GM12892 (cell line): Measurements from ENCODE around the gene OBSCN.
"Not testable (repeated sequence)": the region's sequence is repeated elsewhere in the genome, so short reads cannot be mapped to it uniquely, and the experiment has no call there.

Experiments used
- DNase-seq: peaks from one replicate; pipeline ENCODE4 v3.0.0; 2011; ENCODE audit not compliant: insufficient read length
- FAIRE-seq: peaks from 2 replicates; lab custom pipeline; 2011; peaks lifted over from hg19 to GRCh38; lab: Jason Lieb, UNC
- POLR2A ChIP-seq: IDR thresholded peaks from 2 replicates; pipeline ENCODE4 v1.6.1; 2011; ENCODE audit warnings: low read depth, low read length, control low read depth
- POLR2AphosphoS5 ChIP-seq: IDR thresholded peaks from 2 replicates; pipeline ENCODE4 v1.6.1; 2011; ENCODE audit warnings: low read depth, low read length, control low read depth
- TAF1 ChIP-seq: IDR thresholded peaks from 2 replicates; pipeline ENCODE4 v1.6.1; 2011; ENCODE audit warnings: low read depth, mild to moderate bottlenecking, control low read depth, low read length, borderline replicate concordance

The OBSCN gene

DNA sequence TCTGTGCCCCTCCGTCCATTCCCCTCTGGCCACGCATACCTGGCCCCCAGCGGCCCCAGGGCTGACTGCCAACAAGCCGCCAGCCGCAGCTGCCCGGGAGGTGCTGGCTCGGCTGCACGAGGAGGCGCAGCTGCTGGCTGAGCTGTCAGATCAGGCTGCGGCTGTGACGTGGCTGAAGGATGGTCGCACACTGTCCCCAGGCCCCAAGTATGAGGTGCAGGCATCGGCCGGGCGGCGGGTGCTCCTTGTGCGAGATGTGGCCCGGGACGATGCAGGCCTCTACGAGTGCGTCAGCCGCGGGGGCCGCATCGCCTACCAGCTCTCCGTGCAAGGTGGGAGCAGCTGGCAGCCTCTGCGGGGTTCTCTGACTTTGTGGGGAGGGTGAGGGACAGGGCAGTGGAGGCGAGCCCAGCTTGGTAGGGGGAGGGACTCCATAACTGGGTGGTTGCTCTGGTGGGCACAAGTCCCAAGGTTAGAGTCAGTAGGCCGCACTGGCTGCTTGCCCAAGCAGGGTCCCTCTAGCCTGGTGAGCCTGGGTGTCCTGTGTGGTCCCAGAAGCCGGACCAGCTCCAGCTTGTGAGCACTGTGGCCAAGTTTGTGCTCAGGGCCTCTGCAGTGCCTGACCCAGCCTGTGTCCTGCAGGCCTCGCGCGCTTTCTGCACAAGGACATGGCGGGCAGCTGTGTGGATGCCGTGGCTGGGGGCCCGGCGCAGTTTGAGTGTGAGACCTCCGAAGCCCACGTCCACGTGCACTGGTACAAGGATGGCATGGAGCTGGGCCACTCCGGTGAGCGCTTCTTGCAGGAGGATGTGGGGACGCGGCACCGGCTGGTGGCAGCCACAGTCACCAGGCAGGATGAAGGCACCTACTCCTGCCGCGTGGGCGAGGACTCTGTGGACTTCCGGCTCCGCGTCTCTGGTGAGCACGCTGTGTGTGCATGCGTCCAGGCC, 8.8 kb downstream of the OBSCN start:
- DNase-seq (no peak), FAIRE-seq (no peak)
- no peak for TF ChIP-seq POLR2A
- no peak for TF ChIP-seq POLR2AphosphoS5
- no peak for TF ChIP-seq TAF1

- TF ChIP-seq POLR2AphosphoS5 (no peak), TAF1 (no peak), POLR2A (no peak)
- no peak for DNase-seq
- FAIRE-seq = no peak
Observed at GRCh38 chr1:228217551-228218344, 9.9 kb downstream of the OBSCN start.

DNA sequence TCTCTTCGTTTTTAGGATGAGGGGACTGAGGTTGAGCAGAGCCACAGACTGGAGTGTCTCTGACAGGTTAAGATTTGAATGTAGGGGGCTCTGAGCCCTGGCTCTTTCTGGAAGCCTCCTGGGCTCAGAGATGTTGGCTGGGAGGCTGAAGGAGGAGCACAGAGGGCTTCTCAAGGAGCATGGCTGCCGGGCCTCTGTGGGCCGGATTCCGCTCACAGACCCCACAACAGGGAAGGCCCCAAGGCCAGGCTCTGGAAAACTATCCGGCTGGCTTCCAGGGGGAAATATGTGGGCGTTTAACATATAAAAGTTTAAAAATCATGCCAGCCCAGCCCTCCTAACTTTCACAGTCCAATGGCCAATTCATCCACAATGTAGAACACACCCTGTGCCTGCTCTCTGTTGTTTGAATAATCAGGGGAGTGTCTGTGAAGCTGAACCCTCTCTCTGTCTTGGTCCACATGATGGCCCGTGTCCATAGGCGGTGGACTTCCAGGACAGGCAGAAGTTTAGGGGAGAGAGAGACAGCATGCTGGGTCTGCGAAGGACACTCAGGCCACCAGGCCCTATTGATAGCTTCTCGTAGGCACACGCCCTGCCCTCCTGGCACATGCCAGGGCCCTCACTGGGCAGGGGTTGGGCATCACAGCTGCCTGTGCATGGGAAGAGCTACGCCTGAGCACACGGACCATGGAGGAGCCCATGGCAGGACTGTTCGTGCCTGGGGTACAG, 10.8 kb downstream of the OBSCN start:
- TF ChIP-seq POLR2A (no peak), TAF1 (no peak), POLR2AphosphoS5 (no peak)
- FAIRE-seq (no peak), DNase-seq (no peak)

DNA sequence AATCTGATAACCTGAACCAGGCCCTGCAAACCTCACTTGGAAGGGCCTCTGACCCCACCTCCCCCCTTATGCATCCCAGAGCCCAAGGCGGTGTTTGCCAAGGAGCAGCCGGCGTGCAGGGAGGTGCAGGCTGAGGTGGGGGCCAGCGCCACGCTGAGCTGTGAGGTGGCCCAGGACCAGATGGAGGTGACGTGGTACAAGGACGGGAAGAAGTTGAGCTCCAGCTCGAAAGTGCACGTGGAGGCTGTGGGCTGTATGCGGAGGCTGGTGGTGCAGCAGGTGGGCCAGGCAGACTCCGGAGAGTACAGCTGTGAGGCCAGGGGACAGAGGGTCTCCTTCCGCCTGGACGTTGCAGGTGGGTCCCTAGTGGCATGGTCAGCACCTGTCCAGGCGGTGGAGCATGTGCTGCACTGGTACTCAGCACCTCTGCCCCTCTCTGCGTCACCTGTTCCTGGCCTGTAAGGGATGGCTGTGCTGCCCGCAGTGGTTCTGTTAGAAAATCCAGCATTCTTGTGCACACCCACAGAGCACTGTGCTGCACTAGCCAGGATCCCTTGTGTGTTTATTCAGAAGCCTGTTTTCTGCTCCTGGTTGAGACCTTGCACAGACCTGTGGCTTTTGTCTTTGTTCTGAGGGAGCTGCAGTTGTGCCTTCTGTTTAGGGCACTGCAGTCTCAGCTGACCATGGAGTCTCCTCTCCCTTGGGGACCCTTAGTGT, 11.6 kb downstream of the OBSCN start:
- FAIRE-seq (no peak), DNase-seq (no peak)
- TF ChIP-seq POLR2AphosphoS5 = no peak
- TF ChIP-seq POLR2A = no peak
- no peak for TF ChIP-seq TAF1

GRCh38 chr1:228219962-228220780, 12.3 kb downstream of the OBSCN start:
- FAIRE-seq (no peak), DNase-seq (no peak)
- TF ChIP-seq TAF1 = no peak
- no peak for TF ChIP-seq POLR2A
- no peak for TF ChIP-seq POLR2AphosphoS5

DNA sequence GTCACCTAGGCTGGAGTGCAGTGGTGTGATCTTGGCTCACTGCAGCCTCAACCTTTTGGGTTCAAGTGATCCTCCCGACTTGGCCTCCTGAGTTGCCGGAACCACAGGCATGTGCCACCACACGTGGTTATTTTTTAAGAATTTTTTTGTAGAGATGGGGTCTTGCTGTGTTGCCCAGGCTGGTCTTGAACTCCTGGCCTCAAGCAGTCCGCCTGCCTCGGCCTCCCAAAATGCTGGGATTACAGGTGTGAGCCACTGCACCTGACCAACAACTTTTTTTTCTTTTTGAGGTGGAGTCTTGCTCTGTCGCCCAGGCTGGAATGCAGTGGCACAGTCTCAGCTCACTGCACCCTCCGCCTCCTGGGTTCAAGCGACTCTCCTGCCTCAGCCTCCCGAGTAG, 13.3 kb downstream of the OBSCN start:
- not testable (repeated sequence) for DNase-seq, FAIRE-seq

DNA sequence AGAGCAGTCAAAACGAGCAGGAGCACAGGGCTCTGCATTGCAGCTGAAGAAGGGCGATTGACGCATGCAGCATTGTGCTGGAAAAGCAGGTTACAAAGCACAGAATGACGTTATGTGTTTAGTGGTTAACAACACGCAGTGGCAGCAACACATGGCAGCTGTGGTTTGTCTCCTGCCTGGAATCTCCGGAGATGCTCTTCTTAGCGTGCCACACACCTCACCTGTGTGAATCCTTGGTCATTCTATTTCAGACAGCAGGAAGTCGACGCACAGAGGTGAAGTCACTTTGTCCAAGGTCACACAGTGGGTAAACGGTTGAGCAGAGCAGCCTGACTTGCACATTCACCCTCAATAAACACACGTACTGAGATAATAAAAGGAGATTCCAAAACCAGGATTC, 14.7 kb downstream of the OBSCN start:
- DNase-seq (no peak), FAIRE-seq (no peak)
- no peak for TF ChIP-seq POLR2A
- no peak for TF ChIP-seq POLR2AphosphoS5
- TF ChIP-seq TAF1 = no peak

DNA sequence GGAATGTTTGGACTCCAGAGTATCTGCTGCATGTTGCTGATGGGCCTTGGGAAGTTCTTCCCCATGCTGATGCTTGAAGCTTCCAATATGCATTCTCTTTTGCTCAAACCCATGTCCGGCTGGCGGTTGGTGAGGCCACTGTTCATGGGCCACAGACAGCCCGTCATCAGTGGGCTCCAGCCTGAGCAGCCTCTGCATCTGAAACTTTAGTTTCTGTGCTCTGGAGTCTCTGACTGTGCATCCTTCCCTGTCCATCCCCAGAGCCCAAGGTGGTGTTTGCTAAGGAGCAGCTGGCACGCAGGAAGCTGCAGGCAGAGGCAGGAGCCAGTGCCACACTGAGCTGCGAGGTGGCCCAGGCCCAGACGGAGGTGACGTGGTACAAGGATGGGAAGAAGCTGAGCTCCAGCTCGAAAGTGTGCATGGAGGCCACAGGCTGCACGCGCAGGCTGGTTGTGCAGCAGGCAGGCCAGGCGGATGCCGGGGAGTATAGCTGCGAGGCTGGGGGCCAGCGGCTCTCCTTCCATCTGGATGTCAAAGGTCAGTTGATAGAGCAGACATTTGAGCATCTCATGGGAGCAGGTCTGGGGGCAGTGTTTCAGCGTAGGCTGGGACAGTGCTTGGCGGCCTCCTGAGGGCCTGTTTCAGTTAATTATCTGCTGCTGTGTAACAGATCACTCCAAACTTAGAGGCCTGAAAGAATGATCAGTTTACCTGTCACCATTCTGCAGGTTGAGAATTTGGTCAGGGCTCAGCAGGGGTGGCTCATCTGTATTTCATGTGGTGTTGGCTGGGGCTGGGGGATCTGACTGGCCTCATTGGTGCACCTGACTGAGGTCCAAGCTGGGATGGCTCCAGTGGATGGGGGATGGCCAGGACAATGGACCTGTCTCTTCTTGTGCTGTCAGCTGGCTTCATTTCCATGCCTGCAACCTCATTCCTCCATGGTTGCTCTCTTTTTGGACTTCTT, 16.6 kb downstream of the OBSCN start:
- FAIRE-seq = no peak
- no peak for DNase-seq
- TF ChIP-seq POLR2A = no peak
- TF ChIP-seq TAF1 = no peak

- FAIRE-seq (no peak), DNase-seq (no peak)
- TF ChIP-seq POLR2A (no peak), TAF1 (no peak), POLR2AphosphoS5 (no peak)
Observed at GRCh38 chr1:228225165-228225710, 17.4 kb downstream of the OBSCN start.

DNA sequence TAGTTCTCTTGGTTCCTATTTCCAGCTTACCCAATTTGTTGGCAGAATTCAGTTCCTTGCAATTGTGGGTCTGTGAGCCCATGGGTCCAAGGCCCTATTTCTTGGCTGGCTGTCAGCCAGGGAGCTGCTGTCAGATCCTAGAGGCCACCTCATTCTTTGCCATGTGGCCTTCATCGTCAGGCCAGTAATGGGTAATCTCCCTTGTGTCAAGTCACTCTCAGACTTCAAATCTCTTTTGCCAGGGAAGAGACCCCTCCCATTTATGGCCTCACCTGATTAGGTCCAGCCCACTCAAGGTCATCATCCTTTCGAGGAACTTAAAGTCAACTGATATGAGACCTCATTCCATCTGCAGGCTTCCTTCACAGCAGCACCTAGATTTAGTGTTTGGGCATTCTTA, 17.9 kb downstream of the OBSCN start:
- FAIRE-seq = no peak
- DNase-seq = no peak
- TF ChIP-seq POLR2A = no peak
- no peak for TF ChIP-seq POLR2AphosphoS5
- no peak for TF ChIP-seq TAF1
